Brain microvascular endothelial cell (primary cell): Measurements from ENCODE around the gene KLHDC9.

ENCODE experiments used
- DNase-seq: peaks from one replicate; pipeline ENCODE4 v3.0.0-alpha.2; 2020
- H3K27ac ChIP-seq: fragments of 250-450 bp; sonication (Bioruptor Pico); 2 replicates; pipeline ENCODE4 v1.5.1; 2020; ENCODE audit warnings: mild to moderate bottlenecking, moderate library complexity
- H3K27me3 ChIP-seq: fragments of 250-450 bp; sonication (Bioruptor Pico); replicated peaks from 2 replicates; pipeline ENCODE4 v1.5.1; 2020; ENCODE audit warnings: mild to moderate bottlenecking
- H3K36me3 ChIP-seq: fragments of 250-450 bp; sonication (Bioruptor Pico); replicated peaks from 2 replicates; pipeline ENCODE4 v1.5.1; 2020; ENCODE audit warnings: mild to moderate bottlenecking
- H3K4me3 ChIP-seq: 2 replicates; pipeline ENCODE4 v1.5.1; 2011; ENCODE audit warnings: low read depth, mild to moderate bottlenecking, control low read depth, low read length, moderate library complexity
- in situ Hi-C: cut with HindIII; loops from 2 replicates; pipeline ENCODE4 v1.10.0; 2017; ENCODE audit warnings: low sequenced_read_pairs, low pct_ligation_motif_present
- TF ChIP-seq, protein P1 (sequence below): IDR thresholded peaks from 2 replicates; pipeline ENCODE4 v1.5.1; 2011; ENCODE audit warnings: low read depth, mild to moderate bottlenecking, moderate library complexity, low read length, control low read depth, inconsistent platforms; ENCODE audit errors: missing control alignments

KLHDC9 gene

GRCh38 chr1:161098210-161099068 lies at the start of gene KLHDC9:
Gene KLHDC9, plus strand, starts transcription at chr1:161098361. Its CDS starts 175 bp downstream, at chr1:161098536.
- Histone ChIP-seq H3K4me3 (peak within 1 kb of the TSS; percentile 63), H3K27me3 (no peaks in the 10 kb centered on the region), H3K36me3 (peaks cover 19% of the 10 kb centered on the region), H3K27ac (no peak within 1 kb of the TSS)
- DNase-seq, result peak; percentile 45
- in situ Hi-C loops, result no loop called here
- TF ChIP-seq, protein P1, sequence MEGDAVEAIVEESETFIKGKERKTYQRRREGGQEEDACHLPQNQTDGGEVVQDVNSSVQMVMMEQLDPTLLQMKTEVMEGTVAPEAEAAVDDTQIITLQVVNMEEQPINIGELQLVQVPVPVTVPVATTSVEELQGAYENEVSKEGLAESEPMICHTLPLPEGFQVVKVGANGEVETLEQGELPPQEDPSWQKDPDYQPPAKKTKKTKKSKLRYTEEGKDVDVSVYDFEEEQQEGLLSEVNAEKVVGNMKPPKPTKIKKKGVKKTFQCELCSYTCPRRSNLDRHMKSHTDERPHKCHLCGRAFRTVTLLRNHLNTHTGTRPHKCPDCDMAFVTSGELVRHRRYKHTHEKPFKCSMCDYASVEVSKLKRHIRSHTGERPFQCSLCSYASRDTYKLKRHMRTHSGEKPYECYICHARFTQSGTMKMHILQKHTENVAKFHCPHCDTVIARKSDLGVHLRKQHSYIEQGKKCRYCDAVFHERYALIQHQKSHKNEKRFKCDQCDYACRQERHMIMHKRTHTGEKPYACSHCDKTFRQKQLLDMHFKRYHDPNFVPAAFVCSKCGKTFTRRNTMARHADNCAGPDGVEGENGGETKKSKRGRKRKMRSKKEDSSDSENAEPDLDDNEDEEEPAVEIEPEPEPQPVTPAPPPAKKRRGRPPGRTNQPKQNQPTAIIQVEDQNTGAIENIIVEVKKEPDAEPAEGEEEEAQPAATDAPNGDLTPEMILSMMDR, result peak; percentile 36

GRCh38 chr1:161048949-161049722 lies 49.0 kb upstream of the KLHDC9 start:
- H3K4me3 ChIP-seq, result no peak overlapping the region
- H3K36me3 ChIP-seq, result no peaks in the 10 kb centered on the region
- DNase-seq, result no peak
- H3K27me3 ChIP-seq, result no peaks in the 10 kb centered on the region
- in situ Hi-C loops, result loop anchor here (25.0 kb wide), 1 partner anchor 88 kb away; the partner anchor contains the start of gene DEDD
- TF ChIP-seq, protein P1, result no peak
- H3K27ac ChIP-seq, result no peak overlapping the region

DNA sequence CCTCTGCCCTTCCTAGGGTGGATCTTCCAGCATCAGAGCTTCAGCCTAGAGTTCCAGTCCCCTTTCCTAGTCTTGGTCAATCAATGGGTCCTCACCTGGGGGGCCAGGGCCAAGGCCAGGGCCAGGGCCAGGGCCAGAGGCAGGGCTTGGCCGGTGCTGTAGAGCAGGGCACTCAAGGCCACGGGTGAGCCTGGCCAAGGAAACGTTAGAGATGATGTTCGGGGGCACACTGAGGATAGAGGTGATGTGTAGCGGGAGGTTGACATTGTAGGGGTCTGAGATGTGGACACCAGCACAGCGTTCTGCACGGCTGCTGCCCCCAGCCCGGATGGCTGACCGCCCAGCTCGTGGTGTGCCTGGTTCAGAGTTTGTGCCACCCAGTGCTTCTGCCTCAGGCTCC lies 46.9 kb upstream of the KLHDC9 start:
- TF ChIP-seq, protein P1, result no peak
- no peak overlapping the region for H3K27ac ChIP-seq
- H3K36me3 ChIP-seq, result no peaks in the 10 kb centered on the region
- no peaks in the 10 kb centered on the region for H3K27me3 ChIP-seq
- no peak overlapping the region for H3K4me3 ChIP-seq
- no peak for DNase-seq
- in situ Hi-C loops, result no loop called here

DNA sequence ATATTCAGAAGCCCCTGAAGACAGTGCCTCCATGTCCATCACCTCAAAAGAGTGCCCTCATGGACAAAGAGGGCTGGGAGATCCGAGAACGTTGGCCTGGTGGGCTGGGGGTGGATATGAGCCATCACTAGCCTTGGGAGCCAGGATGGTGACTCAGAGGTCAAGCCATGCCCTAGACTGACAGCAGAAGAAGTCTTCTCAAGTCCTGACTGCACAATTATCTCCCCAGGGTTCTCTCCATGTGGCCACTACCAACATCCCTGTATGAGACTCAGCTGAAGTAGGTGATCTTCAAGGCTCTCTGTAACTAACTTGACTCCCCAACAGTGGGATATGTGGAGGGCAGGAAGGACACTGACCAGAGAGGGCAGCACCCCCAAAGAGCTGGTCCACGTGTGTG lies 45.3 kb upstream of the KLHDC9 start:
- Histone ChIP-seq H3K27me3 (no peaks in the 10 kb centered on the region), H3K36me3 (no peaks in the 10 kb centered on the region), H3K27ac (no peak overlapping the region), H3K4me3 (no peak overlapping the region)
- TF ChIP-seq, protein P1, result no peak
- in situ Hi-C loops, result no loop called here
- DNase-seq, result peak; percentile 16

GRCh38 chr1:161054232-161054631 lies 43.9 kb upstream of the KLHDC9 start:
- TF ChIP-seq, protein P1, result no peak
- Histone ChIP-seq H3K27me3 (no peaks in the 10 kb centered on the region), H3K27ac (no peak overlapping the region), H3K4me3 (no peak overlapping the region), H3K36me3 (no peaks in the 10 kb centered on the region)
- no peak for DNase-seq
- in situ Hi-C loops, result no loop called here
